ENCODE measurements around the gene LTBP1.

DNA sequence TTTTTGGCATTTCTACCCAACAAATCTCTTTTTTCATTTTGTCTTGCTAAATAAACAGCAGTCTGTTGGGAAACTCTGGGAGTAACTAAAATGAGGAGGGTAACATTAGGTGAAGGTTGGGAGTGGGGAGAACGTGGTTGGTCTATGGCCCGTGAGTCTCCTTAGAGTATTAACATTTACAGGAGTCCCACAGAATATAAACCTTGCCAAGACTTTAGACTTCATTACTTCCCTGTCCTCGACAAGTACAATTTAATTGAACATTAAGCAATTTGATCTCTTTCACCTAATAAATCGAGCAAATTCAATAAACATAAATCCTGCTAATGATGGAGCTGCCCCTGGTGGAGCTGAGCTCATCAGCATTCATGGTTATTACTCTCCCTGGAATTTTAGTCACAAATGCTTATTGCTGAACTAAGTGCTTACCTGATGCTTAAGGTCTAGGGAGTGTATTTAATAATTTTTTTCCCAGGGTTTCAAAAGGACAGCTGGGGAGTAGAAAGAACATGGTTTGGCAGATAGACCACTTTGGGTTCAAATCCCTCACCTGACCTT lies 434.6 kb downstream of the LTBP1 start:
- TF ChIP-seq, protein P1, sequence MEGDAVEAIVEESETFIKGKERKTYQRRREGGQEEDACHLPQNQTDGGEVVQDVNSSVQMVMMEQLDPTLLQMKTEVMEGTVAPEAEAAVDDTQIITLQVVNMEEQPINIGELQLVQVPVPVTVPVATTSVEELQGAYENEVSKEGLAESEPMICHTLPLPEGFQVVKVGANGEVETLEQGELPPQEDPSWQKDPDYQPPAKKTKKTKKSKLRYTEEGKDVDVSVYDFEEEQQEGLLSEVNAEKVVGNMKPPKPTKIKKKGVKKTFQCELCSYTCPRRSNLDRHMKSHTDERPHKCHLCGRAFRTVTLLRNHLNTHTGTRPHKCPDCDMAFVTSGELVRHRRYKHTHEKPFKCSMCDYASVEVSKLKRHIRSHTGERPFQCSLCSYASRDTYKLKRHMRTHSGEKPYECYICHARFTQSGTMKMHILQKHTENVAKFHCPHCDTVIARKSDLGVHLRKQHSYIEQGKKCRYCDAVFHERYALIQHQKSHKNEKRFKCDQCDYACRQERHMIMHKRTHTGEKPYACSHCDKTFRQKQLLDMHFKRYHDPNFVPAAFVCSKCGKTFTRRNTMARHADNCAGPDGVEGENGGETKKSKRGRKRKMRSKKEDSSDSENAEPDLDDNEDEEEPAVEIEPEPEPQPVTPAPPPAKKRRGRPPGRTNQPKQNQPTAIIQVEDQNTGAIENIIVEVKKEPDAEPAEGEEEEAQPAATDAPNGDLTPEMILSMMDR (IDR thresholded peaks at IDR 0.05) = no peak
- no peak for TF ChIP-seq POLR2A (IDR thresholded peaks at IDR 0.05)

Data from lower leg skin (tissue), 3 donors.